Kidney (tissue), 14 donors: ENCODE data around the gene PDGFB. TPM values are rescaled to one million over a fixed set of nuclear protein-coding genes. Genes with fewer than 3 reads are reported as not detected.

Experiments used
- DNase-seq, 5 donors: peaks; one replicate each; pipeline ENCODE4 v3.0.0-alpha.2; 2013 to 2020
- FAIRE-seq: peaks from 2 replicates; lab custom pipeline; 2012; peaks lifted over from hg19 to GRCh38; lab: Jason Lieb, UNC
- H3K27ac ChIP-seq, 2 donors: one replicate each; pipeline ENCODE4 v1.7.0; 2013; ENCODE audit warnings: low read depth in 2 of 2, low read length in 2 of 2, inconsistent platforms in 1 of 2
- H3K27me3 ChIP-seq: one replicate; pipeline ENCODE4 v1.7.1; 2013; ENCODE audit warnings: low read length, inconsistent platforms; ENCODE audit not compliant: control insufficient read depth, insufficient read depth
- H3K36me3 ChIP-seq, 3 donors: one replicate each; pipeline versions ENCODE4 v1.7.0 to v1.7.1; 2013; ENCODE audit warnings: low read length in 3 of 3, control low read depth in 1 of 3, inconsistent platforms in 1 of 3; ENCODE audit not compliant: insufficient read depth in 3 of 3, control insufficient read depth in 2 of 3
- H3K4me1 ChIP-seq, 3 donors: one replicate each; pipeline versions ENCODE4 v1.7.0 to v1.7.1; 2013; ENCODE audit warnings: low read length in 3 of 3, inconsistent platforms in 1 of 3, low read depth in 1 of 3; ENCODE audit not compliant: control insufficient read depth in 2 of 3, insufficient read depth in 2 of 3
- H3K4me3 ChIP-seq, 3 donors: one replicate each; pipeline versions ENCODE4 v1.7.0 to v1.8.1; 2013; ENCODE audit warnings: low read length in 3 of 3, control low read depth in 1 of 3, inconsistent platforms in 1 of 3
- H3K9ac ChIP-seq, 3 donors: one replicate each; pipeline versions ENCODE4 v1.7.0 to v1.7.1; 2013; ENCODE audit warnings: low read length in 3 of 3, control low read depth in 1 of 3, inconsistent platforms in 1 of 3
- H3K9me3 ChIP-seq, 3 donors: one replicate each; pipeline versions ENCODE4 v1.7.0 to v1.7.1; 2013; ENCODE audit warnings: low read length in 3 of 3, control low read depth in 1 of 3, inconsistent platforms in 1 of 3; ENCODE audit not compliant: control insufficient read depth in 2 of 3, insufficient read depth in 1 of 3
- CTCF ChIP-seq: IDR thresholded peaks from 3 replicates; pipeline ENCODE4 v1.5.1; 2012; ENCODE audit warnings: mild to moderate bottlenecking, moderate library complexity, borderline replicate concordance; ENCODE audit not compliant: insufficient read depth; ENCODE audit errors: extremely low read depth
- intact Hi-C: fragments of 100-400 bp; cut with DNase I; formaldehyde crosslinking; loops from one replicate; pipeline ENCODE4 v1.11.1; 2022
- polyA plus RNA-seq: library from polyadenylated mRNA; stranded (reverse); fragments of 350-450 nt; fragmentation: Illumina TruSeq; extraction: RNeasy Lipid Tissue Mini Kit (QIAGEN cat#74804); gene quantifications from one replicate; pipeline ENCODE4 v1.2.3, GENCODE V29; 2014; ENCODE audit warnings: low read depth, low replicate concordance; ENCODE audit not compliant: insufficient read depth
- total RNA-seq: library from RNA; stranded (reverse); fragmentation: NEBNext Ultra II Directional; extraction: Animal tissue kit (Norgen Biotek cat#: 25700); gene quantifications from one replicate; pipeline ENCODE4 v1.2.1, GENCODE V29; 2021
- donor health status: control.
- donor health status: control.
- donor health status: control.
- donor health status: control.
- donor health status: control.
- donor health status: DM: yes; HTN: yes; CAD: no.
- donor health status: Normal renal cell carcinoma (clear cell type).

PDGFB gene
- total and polyA plus RNA-seq, 2 donors from 2014 or later = 10.4 to 14.2 TPM

GRCh38 chr22:39252461-39253434, 8.0 kb upstream of the PDGFB start:
- peak overlapping the region in 1 of 3 donors; percentile 19 for H3K9ac ChIP-seq
- no peak overlapping the region for H3K27ac ChIP-seq
- no peaks in the 10 kb centered on the region for H3K36me3 ChIP-seq
- peaks cover 0 to 23% (median 6%) of the 10 kb centered on the region in 3 donors for H3K4me1 ChIP-seq
- FAIRE-seq = no peak
- H3K27me3 ChIP-seq = no peaks in the 10 kb centered on the region
- intact Hi-C loops = no loop called here
- no peak for DNase-seq
- no peaks in the 10 kb centered on the region for H3K9me3 ChIP-seq
- no peak overlapping the region for H3K4me3 ChIP-seq
- no peak for TF ChIP-seq CTCF

- no peaks in the 10 kb centered on the region for H3K36me3 ChIP-seq
- FAIRE-seq = no peak
- no peak for DNase-seq
- no peaks in the 10 kb centered on the region for H3K9me3 ChIP-seq
- H3K4me3 ChIP-seq = no peak overlapping the region
- no peak for TF ChIP-seq CTCF
- no peak overlapping the region for H3K9ac ChIP-seq
- intact Hi-C loops = no loop called here
- no peaks in the 10 kb centered on the region for H3K27me3 ChIP-seq
- H3K27ac ChIP-seq = no peak overlapping the region
- H3K4me1 ChIP-seq = peaks cover 0 to 23% (median 6%) of the 10 kb centered on the region in 3 donors
Measured at GRCh38 chr22:39251762-39252460, 7.1 kb upstream of the PDGFB start.

GRCh38 chr22:39250838-39251237, 6.1 kb upstream of the PDGFB start:
- no peak overlapping the region for H3K9ac ChIP-seq
- peaks cover 0 to 23% (median 6%) of the 10 kb centered on the region in 3 donors for H3K4me1 ChIP-seq
- FAIRE-seq (no peak), DNase-seq (no peak)
- peaks cover 2% of the 10 kb centered on the region for H3K27me3 ChIP-seq
- H3K9me3 ChIP-seq = no peaks in the 10 kb centered on the region
- intact Hi-C loops = no loop called here
- TF ChIP-seq CTCF = no peak
- H3K4me3 ChIP-seq = no peak overlapping the region
- H3K36me3 ChIP-seq = no peaks in the 10 kb centered on the region
- H3K27ac ChIP-seq = no peak overlapping the region
